ENCODE measurements around the gene VENTX.

VENTX gene

GRCh38 chr10:133267293-133267692, 29.6 kb downstream of the VENTX start:
- H3K27ac ChIP-seq (ENCODE audit: low read depth, low read length) = no peak overlapping the region
- no peaks in the 10 kb centered on the region for H3K9me3 ChIP-seq (ENCODE audit: control insufficient read depth, insufficient read depth, low read length)
- no peaks in the 10 kb centered on the region for H4K20me1 ChIP-seq (ENCODE audit: control insufficient read depth, insufficient read depth, low read depth, low read length)
- no peaks in the 10 kb centered on the region for H3K36me3 ChIP-seq (ENCODE audit: control insufficient read depth, low read length)
- H3K27me3 ChIP-seq (ENCODE audit: control insufficient read depth, low read length) = no peaks in the 10 kb centered on the region
- H3K4me3 ChIP-seq (ENCODE audit: low read length) = no peak overlapping the region
- TF ChIP-seq CTCF (IDR thresholded peaks at IDR 0.05; ENCODE audit: low read depth, low read length, poor library complexity, severe bottlenecking) = no peak
- no peak for TF ChIP-seq EZH2phosphoT487 (IDR thresholded peaks at IDR 0.05; ENCODE audit: borderline replicate concordance, low read length)
- no peaks in the 10 kb centered on the region for H3K79me2 ChIP-seq (ENCODE audit: control insufficient read depth, low read length)
- H3K9me2 ChIP-seq (replicated peaks; ENCODE audit: control insufficient read depth, low read length) = no peaks in the 10 kb centered on the region
- no peaks in the 10 kb centered on the region for H3K4me1 ChIP-seq (ENCODE audit: control insufficient read depth, low read length)
- no peaks in the 10 kb centered on the region for H3F3A ChIP-seq (ENCODE audit: control insufficient read depth, insufficient read depth)
- H3K4me2 ChIP-seq (ENCODE audit: low read length) = no peak overlapping the region

GRCh38 chr10:133267829-133268228, 30.2 kb downstream of the VENTX start:
- Histone ChIP-seq H4K20me1 (ENCODE audit: control insufficient read depth, insufficient read depth, low read depth, low read length) (no peaks in the 10 kb centered on the region), H3K27ac (ENCODE audit: low read depth, low read length) (no peak overlapping the region)
- TF ChIP-seq EZH2phosphoT487 (IDR thresholded peaks at IDR 0.05; ENCODE audit: borderline replicate concordance, low read length) (no peak), CTCF (IDR thresholded peaks at IDR 0.05; ENCODE audit: low read depth, low read length, poor library complexity, severe bottlenecking) (no peak)

GRCh38 chr10:133268532-133268931, 30.9 kb downstream of the VENTX start:
- no peaks in the 10 kb centered on the region for H3K27me3 ChIP-seq (ENCODE audit: control insufficient read depth, low read length)
- no peaks in the 10 kb centered on the region for H3K79me2 ChIP-seq (ENCODE audit: control insufficient read depth, low read length)
- H3F3A ChIP-seq (ENCODE audit: control insufficient read depth, insufficient read depth) = no peaks in the 10 kb centered on the region
- TF ChIP-seq CTCF (IDR thresholded peaks at IDR 0.05; ENCODE audit: low read depth, low read length, poor library complexity, severe bottlenecking) (no peak), EZH2phosphoT487 (IDR thresholded peaks at IDR 0.05; ENCODE audit: borderline replicate concordance, low read length) (no peak)
- no peaks in the 10 kb centered on the region for H4K20me1 ChIP-seq (ENCODE audit: control insufficient read depth, insufficient read depth, low read depth, low read length)
- H3K27ac ChIP-seq (ENCODE audit: low read depth, low read length) = no peak overlapping the region
- no peaks in the 10 kb centered on the region for H3K9me3 ChIP-seq (ENCODE audit: control insufficient read depth, insufficient read depth, low read length)
- H3K36me3 ChIP-seq (ENCODE audit: control insufficient read depth, low read length) = no peaks in the 10 kb centered on the region
- H3K4me1 ChIP-seq (ENCODE audit: control insufficient read depth, low read length) = no peaks in the 10 kb centered on the region
- no peak overlapping the region for H3K4me2 ChIP-seq (ENCODE audit: low read length)
- H3K9me2 ChIP-seq (replicated peaks; ENCODE audit: control insufficient read depth, low read length) = no peaks in the 10 kb centered on the region
- H3K4me3 ChIP-seq (ENCODE audit: low read length) = no peak overlapping the region

More at GRCh38 chr10:133267829-133268228, 30.2 kb downstream of the VENTX start:
- no peak overlapping the region for H3K4me3 ChIP-seq (ENCODE audit: low read length)
- no peaks in the 10 kb centered on the region for H3K27me3 ChIP-seq (ENCODE audit: control insufficient read depth, low read length)
- no peak overlapping the region for H3K4me2 ChIP-seq (ENCODE audit: low read length)
- no peaks in the 10 kb centered on the region for H3F3A ChIP-seq (ENCODE audit: control insufficient read depth, insufficient read depth)
- H3K9me3 ChIP-seq (ENCODE audit: control insufficient read depth, insufficient read depth, low read length) = no peaks in the 10 kb centered on the region
- H3K36me3 ChIP-seq (ENCODE audit: control insufficient read depth, low read length) = no peaks in the 10 kb centered on the region
- no peaks in the 10 kb centered on the region for H3K9me2 ChIP-seq (replicated peaks; ENCODE audit: control insufficient read depth, low read length)
- H3K4me1 ChIP-seq (ENCODE audit: control insufficient read depth, low read length) = no peaks in the 10 kb centered on the region
- H3K79me2 ChIP-seq (ENCODE audit: control insufficient read depth, low read length) = no peaks in the 10 kb centered on the region

GRCh38 chr10:133269367-133269766, 31.7 kb downstream of the VENTX start:
- Histone ChIP-seq H3K79me2 (ENCODE audit: control insufficient read depth, low read length) (no peaks in the 10 kb centered on the region), H3F3A (ENCODE audit: control insufficient read depth, insufficient read depth) (no peaks in the 10 kb centered on the region), H3K9me3 (ENCODE audit: control insufficient read depth, insufficient read depth, low read length) (no peaks in the 10 kb centered on the region), H3K36me3 (ENCODE audit: control insufficient read depth, low read length) (no peaks in the 10 kb centered on the region), H3K4me3 (ENCODE audit: low read length) (no peak overlapping the region), H3K27me3 (ENCODE audit: control insufficient read depth, low read length) (no peaks in the 10 kb centered on the region), H3K4me1 (ENCODE audit: control insufficient read depth, low read length) (no peaks in the 10 kb centered on the region), H3K4me2 (ENCODE audit: low read length) (no peak overlapping the region), H3K27ac (ENCODE audit: low read depth, low read length) (no peak overlapping the region), H3K9me2 (replicated peaks; ENCODE audit: control insufficient read depth, low read length) (no peaks in the 10 kb centered on the region), H4K20me1 (ENCODE audit: control insufficient read depth, insufficient read depth, low read depth, low read length) (no peaks in the 10 kb centered on the region)
- TF ChIP-seq CTCF (IDR thresholded peaks at IDR 0.05; ENCODE audit: low read depth, low read length, poor library complexity, severe bottlenecking) = no peak
- TF ChIP-seq EZH2phosphoT487 (IDR thresholded peaks at IDR 0.05; ENCODE audit: borderline replicate concordance, low read length) = no peak

Data from DOHH2 (cell line).